ENCODE measurements around the gene LST1.
"Not testable (repeated sequence)": the region's sequence is repeated elsewhere in the genome, so short reads cannot be mapped to it uniquely, and the experiment has no call there.

Gene LST1

GRCh38 chr6:31586008-31586407 is at the start of gene LST1:
Gene LST1 (plus strand): TSS chr6:31586277. CDS start chr6:31587300, 1,023 bp downstream.
- DNase-seq, result no peak

- DNase-seq, result no peak
Observed at GRCh38 chr6:31538805-31539400, 47.2 kb upstream of the LST1 start.

GRCh38 chr6:31540640-31541039 is 45.4 kb upstream of the LST1 start:
- no peak for DNase-seq

GRCh38 chr6:31541059-31541657 is 44.9 kb upstream of the LST1 start:
- peak; percentile 81 for DNase-seq

- DNase-seq, result peak; percentile 98
Observed at GRCh38 chr6:31541658-31542521, 44.2 kb upstream of the LST1 start, which contains the start of gene DDX39B. Gene DDX39B (minus strand): TSS chr6:31542003. CDS start chr6:31540532, 1,471 bp downstream.

- DNase-seq, result no peak
Observed at GRCh38 chr6:31543639-31544038, 42.4 kb upstream of the LST1 start.

GRCh38 chr6:31544676-31545075 is 41.4 kb upstream of the LST1 start:
- no peak for DNase-seq

GRCh38 chr6:31545291-31545690 is 40.8 kb upstream of the LST1 start:
- DNase-seq, result no peak

- DNase-seq, result peak; percentile 96
Observed at GRCh38 chr6:31546339-31546957, 39.6 kb upstream of the LST1 start, which contains the start of gene ATP6V1G2. Gene ATP6V1G2 (minus strand): TSS chr6:31546608. CDS start chr6:31546559, 49 bp downstream.

- peak; percentile 96 for DNase-seq
Observed at GRCh38 chr6:31546958-31547726, 38.9 kb upstream of the LST1 start, which contains the start of gene NFKBIL1. Gene NFKBIL1 (plus strand): TSS chr6:31547608. CDS start chr6:31547695, 87 bp downstream.

- DNase-seq, result no peak
Observed at GRCh38 chr6:31547727-31548543, 38.1 kb upstream of the LST1 start.

- no peak for DNase-seq
Observed at GRCh38 chr6:31548544-31548873, 37.6 kb upstream of the LST1 start.

- DNase-seq, result not testable (repeated sequence)
Observed at GRCh38 chr6:31551371-31551770, 34.7 kb upstream of the LST1 start.

GRCh38 chr6:31556307-31556706 is 29.8 kb upstream of the LST1 start:
- no peak for DNase-seq

- no peak for DNase-seq
Observed at GRCh38 chr6:31557443-31558317, 28.4 kb upstream of the LST1 start.

- no peak for DNase-seq
Observed at GRCh38 chr6:31558318-31558625, 27.8 kb upstream of the LST1 start.

GRCh38 chr6:31558631-31559500 is 27.2 kb upstream of the LST1 start:
- DNase-seq, result no peak

GRCh38 chr6:31559606-31559957 is 26.5 kb upstream of the LST1 start:
- no peak for DNase-seq

GRCh38 chr6:31559958-31560696 is 25.9 kb upstream of the LST1 start:
- no peak for DNase-seq

Data from NCI-H146 (cell line).